ENCODE measurements around the gene THSD7A.

DNA sequence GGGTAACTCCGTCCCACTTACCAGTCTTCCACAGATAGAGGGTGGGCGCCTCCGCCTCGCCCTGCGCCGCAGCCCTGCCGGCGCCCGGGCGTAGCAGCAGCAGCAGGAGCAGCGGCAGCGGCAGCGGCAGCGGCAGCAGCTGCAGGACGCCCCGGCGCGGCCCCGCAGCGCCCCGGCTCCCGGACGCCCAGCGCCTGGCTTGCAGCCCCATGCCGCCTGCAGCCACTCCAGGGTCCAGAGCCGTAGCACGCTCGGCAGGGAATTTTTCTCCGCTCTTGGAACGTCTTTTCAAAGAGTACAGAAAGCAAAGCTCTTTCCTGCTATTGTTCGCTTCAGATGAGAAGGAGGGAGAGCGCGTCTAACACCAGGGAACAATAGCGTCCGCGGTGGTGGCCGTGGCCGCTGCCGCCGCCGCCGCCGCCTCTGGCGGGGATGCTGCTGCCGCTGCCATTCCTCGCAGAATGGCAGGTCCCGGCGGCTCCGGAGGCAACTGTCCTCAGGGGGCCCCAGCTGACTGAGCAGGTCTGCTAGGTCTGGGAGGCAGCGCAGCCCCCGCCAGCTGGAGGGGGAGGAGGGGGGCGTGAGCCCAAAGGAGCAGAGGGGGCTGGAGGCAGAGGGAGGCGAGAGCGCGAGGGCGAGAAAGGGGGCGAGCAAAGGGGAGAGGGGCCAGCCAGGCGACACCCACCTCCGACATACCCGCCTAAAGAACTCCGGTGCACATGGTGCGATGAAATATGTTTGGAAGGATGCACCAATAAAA, at the start of gene THSD7A:
- TF ChIP-seq, protein P1, sequence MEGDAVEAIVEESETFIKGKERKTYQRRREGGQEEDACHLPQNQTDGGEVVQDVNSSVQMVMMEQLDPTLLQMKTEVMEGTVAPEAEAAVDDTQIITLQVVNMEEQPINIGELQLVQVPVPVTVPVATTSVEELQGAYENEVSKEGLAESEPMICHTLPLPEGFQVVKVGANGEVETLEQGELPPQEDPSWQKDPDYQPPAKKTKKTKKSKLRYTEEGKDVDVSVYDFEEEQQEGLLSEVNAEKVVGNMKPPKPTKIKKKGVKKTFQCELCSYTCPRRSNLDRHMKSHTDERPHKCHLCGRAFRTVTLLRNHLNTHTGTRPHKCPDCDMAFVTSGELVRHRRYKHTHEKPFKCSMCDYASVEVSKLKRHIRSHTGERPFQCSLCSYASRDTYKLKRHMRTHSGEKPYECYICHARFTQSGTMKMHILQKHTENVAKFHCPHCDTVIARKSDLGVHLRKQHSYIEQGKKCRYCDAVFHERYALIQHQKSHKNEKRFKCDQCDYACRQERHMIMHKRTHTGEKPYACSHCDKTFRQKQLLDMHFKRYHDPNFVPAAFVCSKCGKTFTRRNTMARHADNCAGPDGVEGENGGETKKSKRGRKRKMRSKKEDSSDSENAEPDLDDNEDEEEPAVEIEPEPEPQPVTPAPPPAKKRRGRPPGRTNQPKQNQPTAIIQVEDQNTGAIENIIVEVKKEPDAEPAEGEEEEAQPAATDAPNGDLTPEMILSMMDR (IDR thresholded peaks at IDR 0.05): no peak
- no peak for TF ChIP-seq POLR2A (IDR thresholded peaks at IDR 0.05)

Data from lower leg skin (tissue), 3 donors.